NK-92 treated with Interleukin-12 subunit alpha and Interleukin-12 subunit beta, amount 100 ng/mL, for 24 hours (cell line): ENCODE results near the gene DHDDS.
"Not testable (repeated sequence)": the region's sequence is repeated elsewhere in the genome, so short reads cannot be mapped to it uniquely, and the experiment has no call there.

Experiments used
- DNase-seq: peaks from one replicate; lab custom pipeline; 2025; lab: John Stamatoyannopoulos, UW

DHDDS gene

DNA sequence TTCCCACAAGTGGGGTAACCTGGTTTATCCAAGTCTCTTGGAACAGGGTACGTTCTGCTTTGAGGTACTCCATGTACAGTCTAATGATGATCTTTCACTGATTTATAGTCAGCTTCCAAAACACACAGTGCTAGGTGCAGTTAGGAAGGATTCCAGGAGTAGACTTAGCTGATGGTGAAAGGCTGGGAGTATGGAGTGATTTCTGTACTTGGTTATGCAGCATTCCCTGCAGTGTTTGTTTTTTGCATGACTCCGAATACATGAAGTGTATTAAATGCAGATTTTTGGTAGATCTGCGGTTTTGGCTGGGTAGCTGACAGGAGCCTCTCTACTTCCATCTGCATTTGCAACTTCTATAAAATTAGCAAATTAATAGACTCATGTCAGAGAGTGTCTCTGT lies 43.9 kb downstream of the DHDDS start:
- no peak for DNase-seq

DNA sequence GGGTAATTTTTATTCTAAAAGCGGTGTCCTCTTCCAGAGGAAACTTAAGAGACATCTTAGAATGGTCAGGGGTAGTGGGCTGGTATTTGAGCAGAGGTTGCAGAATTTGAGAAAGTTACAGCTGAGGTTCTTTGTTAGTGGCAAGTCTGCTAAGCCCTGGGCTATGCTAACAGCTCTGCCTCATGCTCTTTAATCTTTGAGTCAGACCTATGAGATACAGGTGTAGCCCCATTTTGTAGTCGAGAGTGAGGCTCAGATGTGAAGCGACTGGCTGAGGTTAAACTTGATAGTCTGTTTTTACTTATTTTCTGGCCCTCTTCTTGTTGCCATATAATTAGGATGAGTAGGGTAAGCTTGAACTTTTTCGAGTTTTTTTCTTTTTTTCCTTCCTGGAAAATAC lies 44.8 kb downstream of the DHDDS start:
- DNase-seq, result no peak

DNA sequence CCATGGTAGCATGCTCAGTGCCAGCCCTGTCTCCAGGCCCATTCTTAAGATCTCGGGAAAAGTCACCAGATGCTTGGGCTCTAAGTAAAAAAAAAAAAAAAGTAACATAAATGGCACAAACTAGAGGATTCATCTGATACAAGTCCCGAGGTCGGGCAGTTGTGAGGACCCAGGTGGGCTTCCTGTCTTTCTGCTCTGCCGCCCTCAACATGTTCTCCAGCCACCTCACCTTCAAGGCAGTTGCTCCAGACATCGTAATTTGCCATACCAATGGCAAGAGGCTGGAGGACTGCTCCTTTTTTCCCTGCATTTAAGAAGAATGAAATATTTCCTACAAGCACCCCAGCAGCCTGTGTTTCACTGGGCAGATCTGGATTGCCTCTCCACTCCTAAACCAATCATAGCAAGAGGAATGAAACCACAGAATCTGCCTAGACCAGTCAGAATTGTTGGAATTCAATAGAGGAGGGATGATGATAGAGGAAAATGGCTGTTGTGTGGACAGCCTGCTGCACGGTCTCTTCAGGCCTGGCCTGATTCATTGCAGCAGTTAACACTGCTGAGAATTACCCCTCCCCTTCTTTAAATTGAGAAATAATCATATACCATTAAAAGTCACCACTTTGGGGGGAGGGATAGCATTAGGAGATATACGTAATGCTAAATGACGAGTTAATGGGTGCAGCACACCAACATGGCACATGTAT lies 45.5 kb downstream of the DHDDS start:
- no peak for DNase-seq

DNA sequence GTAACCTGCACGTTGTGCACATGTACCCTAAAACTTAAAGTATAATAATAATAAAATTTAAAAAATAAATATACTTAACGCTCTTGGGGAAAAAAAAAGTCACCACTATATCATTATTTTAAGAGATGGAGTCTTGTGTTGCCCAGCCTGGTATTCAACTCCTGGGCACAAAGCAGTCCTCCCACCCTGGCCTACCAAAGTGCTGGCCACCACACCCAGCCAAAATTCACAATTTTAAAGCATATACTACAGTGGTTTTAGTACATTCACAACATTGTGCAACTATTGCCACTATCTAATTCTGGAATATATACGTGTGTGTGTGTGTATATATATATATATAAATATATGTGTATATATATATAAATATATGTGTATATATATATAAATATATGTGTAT lies 46.0 kb downstream of the DHDDS start:
- no peak for DNase-seq

DNA sequence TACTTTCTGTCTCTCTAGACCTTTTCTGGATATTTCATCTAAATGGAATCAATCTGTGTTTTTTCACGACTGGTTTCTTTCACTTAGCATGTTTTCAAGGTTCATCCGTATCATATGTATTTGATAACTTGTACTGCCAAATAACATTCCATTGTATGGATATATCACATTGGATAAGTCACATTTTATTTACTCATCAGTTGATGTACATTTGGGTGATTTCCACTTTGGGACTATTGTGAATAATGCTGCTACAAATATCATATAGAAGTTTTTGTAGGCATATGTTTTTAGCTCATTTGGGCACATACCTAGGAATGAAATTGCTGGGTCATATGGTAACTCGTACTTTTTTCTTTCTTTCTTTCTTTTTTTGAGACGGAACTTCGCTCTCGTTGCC lies 46.9 kb downstream of the DHDDS start:
- no peak for DNase-seq

DNA sequence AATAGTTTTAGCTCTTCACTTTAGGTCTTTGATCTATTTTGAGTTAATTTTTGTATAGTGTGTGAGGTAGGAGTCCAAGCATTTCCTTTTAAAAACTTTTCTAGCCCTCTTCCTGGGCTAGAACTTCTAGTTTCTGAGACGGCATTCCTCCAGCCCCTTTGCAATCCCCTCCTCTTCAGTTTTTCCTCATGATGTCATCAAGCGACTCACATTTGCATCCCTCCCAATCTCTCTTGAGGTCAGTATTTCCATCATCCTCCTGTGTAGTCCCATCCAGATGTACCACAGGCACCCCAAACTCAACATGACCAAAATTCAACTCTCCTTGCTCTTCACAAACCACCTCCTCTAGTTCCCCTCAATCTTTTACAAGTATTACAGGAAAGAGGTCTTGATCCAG lies 50.8 kb downstream of the DHDDS start:
- no peak for DNase-seq

DNA sequence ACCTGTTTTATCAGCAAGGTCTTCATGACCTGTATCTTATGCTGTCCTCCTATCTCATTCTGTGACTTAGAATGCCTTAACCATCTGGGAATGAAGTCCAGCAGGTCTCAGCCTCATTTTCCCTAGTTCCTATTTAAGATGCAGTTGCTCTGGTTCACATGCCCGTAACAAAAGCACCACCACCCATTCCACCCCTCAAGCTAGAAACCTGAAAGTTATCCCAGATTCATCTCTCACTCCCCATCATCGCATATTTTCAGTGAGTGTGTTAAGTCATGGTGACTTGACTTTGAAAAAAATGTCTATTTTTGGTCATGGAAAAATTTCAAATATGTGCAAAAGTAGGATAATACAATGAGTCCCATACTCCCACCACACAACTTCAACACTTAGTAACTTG lies 51.9 kb downstream of the DHDDS start:
- DNase-seq, result no peak

DNA sequence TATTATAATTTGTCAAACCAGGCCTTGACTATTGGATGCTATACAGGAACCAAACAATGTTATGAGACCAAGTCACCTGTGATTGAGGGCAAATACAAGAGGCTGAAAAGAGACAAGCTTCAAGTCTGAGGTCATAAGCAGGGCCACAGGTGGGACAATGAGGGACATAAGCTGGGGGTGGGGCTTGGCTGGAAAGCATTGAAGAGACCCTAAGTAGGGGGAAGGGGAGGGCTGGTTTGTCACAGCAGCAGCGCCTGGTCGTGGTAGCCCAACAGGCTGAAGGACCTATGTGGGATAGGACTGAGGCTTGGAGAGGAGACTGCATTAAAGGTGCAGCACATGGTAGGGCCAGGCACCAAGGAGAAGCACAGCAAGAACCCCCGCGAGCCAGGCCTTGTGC lies 58.0 kb downstream of the DHDDS start:
- no peak for DNase-seq

DNA sequence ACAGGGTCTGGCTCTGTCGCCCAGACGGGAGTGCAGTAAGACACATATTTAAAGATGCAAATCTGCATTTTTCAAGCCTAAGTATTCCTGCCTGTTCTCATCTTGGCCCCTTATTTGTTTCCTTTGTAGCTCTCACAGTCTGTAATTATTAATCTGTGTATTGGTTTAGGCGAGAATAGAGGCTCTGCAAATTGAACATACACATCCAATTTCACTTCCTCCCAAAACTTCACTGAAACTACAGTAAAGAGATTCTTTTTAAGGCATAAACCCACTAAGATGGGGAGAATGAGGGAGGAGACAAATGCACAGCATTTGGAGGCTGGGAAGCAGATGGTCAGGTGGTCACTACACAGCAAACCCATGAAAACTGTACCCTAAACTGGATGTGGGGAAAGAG lies 61.1 kb downstream of the DHDDS start:
- no peak for DNase-seq

DNA sequence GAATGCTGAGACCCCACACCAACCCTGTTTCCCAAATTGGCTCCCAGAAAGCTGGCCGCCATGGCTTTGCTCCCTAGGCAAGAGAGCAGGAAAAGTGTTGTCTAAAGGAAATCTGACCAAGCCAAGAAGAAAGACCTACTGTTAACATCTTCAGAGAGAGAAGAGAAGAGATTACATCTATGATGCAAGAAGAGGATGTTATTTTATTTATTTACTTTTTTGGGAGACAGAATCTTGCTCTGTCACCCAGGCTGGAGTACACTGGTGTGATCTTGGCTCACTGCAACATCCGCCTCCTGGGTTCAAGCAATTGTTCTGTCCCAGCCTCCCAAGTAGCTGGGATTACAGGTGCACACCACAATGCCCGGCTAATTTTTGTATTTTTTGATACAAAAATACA lies 61.8 kb downstream of the DHDDS start:
- DNase-seq, result no peak

DNA sequence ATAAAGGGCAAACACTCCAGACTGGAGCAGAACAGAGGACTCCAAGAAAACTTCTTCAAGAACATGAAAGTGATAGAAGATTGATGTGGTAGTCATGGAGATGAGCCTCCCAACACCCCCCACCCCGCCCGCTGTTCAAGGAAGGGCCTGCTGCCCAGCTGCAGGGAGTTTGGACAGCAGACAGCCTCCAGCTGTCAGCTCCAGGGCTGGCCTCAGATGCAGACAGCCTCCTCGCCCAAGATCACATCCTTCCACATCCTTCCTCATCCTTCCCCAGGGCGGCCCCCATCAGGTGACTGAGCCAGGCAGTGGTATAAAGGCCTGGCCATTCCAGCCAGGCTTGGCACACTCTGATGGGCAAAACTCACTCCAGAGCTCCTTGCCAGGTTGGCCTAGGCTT lies 64.7 kb downstream of the DHDDS start:
- no peak for DNase-seq

DNA sequence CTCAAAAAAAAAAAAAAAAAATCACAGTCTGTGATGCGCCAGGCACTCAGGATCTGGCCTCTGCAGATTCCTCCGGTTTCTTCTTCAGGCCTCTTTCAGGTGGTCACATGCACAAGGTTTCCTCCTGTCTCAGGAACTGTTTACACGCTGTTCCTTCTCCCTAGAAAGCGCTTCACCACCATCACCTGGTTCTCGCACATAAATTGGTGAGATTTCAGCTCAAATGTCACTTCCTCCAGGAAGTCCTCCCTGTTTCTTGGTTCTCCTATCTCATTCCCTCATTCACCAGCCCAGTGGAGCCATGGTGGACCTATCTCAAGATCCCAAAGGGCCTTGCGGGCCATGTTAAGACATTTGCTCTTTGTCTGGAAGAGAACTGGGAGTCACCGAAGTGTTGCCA lies 66.8 kb downstream of the DHDDS start:
- no peak for DNase-seq

DNA sequence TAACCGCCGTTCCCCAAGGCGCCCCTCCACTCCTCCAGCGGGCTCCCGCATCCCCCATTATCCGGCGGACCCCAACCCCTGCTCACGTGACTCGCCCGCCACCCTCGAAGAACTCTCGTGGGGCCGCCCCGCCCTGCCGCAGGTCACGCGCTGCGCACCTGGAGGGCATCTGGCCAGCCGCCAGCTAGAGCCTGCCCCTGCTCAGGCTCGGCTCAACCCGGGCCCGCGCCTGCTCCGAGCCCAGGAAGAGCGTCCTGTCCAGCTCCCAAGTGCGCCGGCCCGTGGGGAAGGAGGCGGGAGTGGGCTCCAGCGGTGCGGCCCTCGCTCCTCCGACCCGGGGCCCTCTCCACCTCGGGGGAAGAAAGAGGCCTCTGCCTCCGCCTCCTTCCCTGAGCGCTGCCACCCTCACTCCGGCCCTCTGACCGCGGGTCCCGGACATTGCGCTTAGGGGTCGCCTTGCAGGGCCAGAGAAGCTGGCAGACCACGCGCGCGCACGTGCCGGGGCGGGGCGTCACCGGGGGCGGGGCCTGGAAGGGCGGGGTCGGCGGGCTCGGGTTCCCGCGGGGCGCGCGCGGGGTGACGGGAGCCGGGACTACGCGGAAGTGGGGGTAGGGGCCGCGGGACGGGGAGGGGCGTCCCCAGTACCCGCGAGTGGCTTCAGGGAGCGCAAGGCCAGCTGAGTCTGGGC lies 68.5 kb downstream of the DHDDS start:
- DNase-seq, result peak; percentile 88

DNA sequence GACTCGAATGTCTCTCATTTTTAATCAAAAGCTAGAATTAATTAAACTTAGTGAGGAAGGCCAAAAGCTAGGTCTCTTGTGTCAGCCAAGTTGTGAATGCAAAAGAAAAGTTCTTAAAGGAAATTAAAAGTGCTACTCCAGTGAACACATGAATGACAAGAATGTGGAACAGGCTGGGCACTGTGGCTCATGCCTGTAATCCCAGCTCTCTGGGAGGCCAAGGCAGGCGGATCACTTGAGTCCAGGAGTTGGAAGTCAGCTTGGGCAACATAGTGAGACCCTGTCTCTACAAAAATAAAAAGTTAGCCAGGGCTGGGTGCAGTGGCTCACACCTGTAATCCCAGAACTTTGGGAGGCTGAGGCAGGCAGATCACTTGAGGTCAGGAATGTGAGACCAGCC lies 78.6 kb downstream of the DHDDS start:
- DNase-seq, result not testable (repeated sequence)

DNA sequence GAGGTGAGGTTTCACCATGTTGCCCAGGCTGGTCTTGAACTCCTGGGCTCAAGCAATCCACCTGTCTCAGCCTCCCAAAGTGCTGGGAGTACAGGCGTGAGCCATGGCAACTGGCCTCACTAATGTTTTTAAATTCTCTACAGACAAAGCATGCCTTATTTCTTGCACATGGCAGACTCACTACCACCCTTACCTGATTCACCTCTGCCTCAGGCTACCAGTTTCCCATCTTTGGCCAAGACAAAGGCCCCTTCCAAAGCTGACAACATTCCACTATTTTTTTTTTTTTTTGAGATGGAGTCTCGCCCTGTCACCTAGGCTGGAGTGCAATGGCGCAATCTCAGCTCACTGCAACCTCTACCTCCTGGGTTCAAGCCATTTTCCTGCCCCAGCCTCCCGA lies 83.7 kb downstream of the DHDDS start:
- not testable (repeated sequence) for DNase-seq

DNA sequence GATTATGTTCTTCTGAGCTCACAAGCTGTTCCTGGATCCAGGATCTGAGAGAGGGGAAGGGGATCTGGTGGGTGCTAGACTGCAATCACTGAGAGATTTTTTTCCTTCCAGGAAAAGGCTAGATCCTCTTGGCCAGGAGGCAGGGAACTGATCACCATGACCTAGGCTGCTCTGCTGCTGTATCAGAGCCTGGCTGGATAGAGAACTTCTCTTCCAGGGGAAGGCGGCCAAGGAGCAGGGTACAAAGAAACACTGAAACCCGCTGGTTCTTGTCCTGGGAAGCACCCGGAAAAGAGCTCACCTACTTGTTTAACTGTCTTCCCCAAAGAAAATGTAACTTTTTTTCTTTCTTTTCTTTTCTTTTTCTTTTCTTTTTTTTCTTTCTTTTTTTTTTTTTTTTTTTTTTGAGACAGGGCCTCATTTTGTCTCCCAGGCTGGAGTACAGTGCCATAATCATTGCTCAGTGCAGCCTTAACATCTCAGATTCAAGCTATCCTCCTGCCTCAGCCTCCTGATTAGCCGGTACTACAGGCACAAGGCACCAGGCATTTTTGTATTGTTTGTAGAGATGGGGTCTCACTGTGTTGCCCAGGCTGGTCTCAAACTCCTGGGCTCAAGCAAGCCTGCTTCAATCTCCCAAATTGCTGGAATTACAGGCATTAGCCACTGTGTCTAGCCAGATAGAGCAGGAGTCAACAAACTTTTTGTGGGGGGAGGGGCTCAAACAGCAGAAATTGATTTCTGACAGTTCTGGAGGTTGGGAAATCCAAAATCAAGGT lies 85.1 kb downstream of the DHDDS start:
- no peak for DNase-seq

DNA sequence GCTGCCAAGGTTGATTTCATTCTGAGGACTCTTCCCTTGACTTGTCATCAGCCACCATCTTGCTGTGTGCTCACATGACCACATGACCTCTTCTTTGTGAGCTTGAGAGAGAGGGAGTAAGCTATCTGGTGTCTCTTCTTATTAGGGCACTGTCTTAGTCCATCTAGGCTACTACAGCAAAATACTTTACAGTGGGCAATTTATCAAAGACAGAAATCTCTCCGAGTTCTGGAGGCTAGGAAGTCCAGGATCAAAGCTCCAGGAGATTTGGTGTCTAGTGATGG lies 85.6 kb downstream of the DHDDS start:
- DNase-seq, result no peak

DNA sequence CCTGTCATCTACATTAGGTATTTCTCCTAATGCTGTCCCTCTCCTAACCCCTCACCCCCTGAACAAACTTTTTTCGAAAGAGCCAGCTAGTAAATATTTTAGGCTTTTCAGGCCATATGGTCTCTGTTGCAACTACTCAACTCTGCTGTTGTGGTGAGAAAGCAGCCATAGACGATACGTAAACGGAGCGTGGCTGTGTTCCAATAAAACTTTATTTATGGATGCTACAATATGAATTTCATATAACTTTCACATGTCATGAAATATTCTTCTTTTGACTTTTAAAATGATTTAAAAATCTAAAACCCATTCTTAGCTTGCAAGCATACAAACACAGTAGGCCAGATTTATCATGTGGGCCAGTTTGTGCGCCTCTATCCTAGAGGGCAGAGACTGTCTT lies 86.2 kb downstream of the DHDDS start:
- DNase-seq, result no peak

DNA sequence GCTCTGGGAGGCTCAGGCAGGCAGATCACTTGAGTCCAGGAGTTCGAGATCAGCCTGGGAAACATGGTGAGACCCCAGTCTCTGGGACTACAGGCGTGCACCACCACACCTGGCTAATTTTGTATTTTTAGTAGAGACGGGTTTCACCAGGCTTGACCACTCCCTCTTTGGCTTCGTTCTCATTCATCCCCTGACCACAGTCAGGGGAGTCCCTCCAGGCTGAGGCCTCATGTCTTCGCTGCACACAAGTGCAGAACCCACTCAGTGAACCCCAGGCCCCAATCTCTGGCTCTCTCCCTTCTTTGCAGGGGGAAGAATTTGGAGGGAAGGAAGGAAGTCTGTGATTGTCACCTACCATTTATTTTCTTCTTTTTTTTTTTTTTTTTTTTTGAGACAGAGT lies 88.2 kb downstream of the DHDDS start:
- DNase-seq, result no peak
